Osteoblast (primary cell): Measurements from ENCODE around the gene AP2B1. TPM values are rescaled to one million over a fixed set of nuclear protein-coding genes. Genes with fewer than 3 reads are reported as not detected.
"Not testable (repeated sequence)": the region's sequence is repeated elsewhere in the genome, so short reads cannot be mapped to it uniquely, and the experiment has no call there.

Source experiments
- DNase-seq: peaks from one replicate; pipeline ENCODE4 v3.0.0; 2011; ENCODE audit warnings: low spot score, mixed read lengths; ENCODE audit not compliant: insufficient read length; ENCODE audit errors: missing footprints
- H2AFZ ChIP-seq: 2 replicates; pipeline ENCODE4 v1.6.0; 2011; ENCODE audit warnings: mild to moderate bottlenecking, low read length
- H3K27ac ChIP-seq: 2 replicates; pipeline ENCODE4 v1.5.1; 2011; ENCODE audit warnings: mild to moderate bottlenecking, low read depth, low read length, moderate library complexity
- H3K27me3 ChIP-seq: 2 replicates; pipeline ENCODE4 v1.6.0; 2012; ENCODE audit warnings: mild to moderate bottlenecking, control low read depth, inconsistent platforms, low read length, moderate library complexity; ENCODE audit not compliant: insufficient read depth
- H3K36me3 ChIP-seq: 2 replicates; pipeline ENCODE4 v1.5.1; 2011; ENCODE audit warnings: mild to moderate bottlenecking, low read length, control low read depth, moderate library complexity; ENCODE audit not compliant: insufficient read depth
- H3K4me1 ChIP-seq: 2 replicates; pipeline ENCODE4 v1.5.1; 2011; ENCODE audit warnings: mild to moderate bottlenecking, low read length, control low read depth, moderate library complexity; ENCODE audit not compliant: insufficient read depth
- H3K4me2 ChIP-seq: 2 replicates; pipeline ENCODE4 v1.6.0; 2011; ENCODE audit warnings: mild to moderate bottlenecking, low read length; ENCODE audit not compliant: insufficient read depth
- H3K4me3 ChIP-seq: fragments of 200-600 bp; sonication (generic); 3 replicates; pipeline ENCODE4 v1.5.1; 2012; ENCODE audit warnings: mild to moderate bottlenecking, low read length, inconsistent platforms; ENCODE audit not compliant: insufficient read depth
- H3K79me2 ChIP-seq: 2 replicates; pipeline ENCODE4 v1.6.0; 2012; ENCODE audit warnings: mild to moderate bottlenecking, low read length, control low read depth, inconsistent platforms; ENCODE audit not compliant: insufficient read depth
- H3K9me3 ChIP-seq: 2 replicates; pipeline ENCODE4 v1.5.1; 2011; ENCODE audit warnings: low read depth, low read length, control low read depth
- H4K20me1 ChIP-seq: 2 replicates; pipeline ENCODE4 v1.6.0; 2012; ENCODE audit warnings: mild to moderate bottlenecking, low read length, control low read depth; ENCODE audit not compliant: insufficient read depth
- CTCF ChIP-seq: IDR thresholded peaks from 2 replicates; pipeline ENCODE4 v1.5.1; 2011; ENCODE audit warnings: mild to moderate bottlenecking, low read depth, low read length, moderate library complexity; ENCODE audit errors: extremely low read depth
- total RNA-seq: library from RNA; depleted of rRNA; stranded (reverse); fragments of >200 nt; gene quantifications from 2 replicates; pipeline ENCODE4 v1.2.3, GENCODE V29; 2012

Gene AP2B1
- total RNA-seq, 1 donor = 84.0 TPM

- Histone ChIP-seq H3K9me3 (no peaks in the 10 kb centered on the region), H3K4me1 (no peaks in the 10 kb centered on the region), H3K27me3 (peaks cover 35% of the 10 kb centered on the region), H2AFZ (no peak overlapping the region), H3K27ac (no peak overlapping the region), H3K36me3 (no peaks in the 10 kb centered on the region), H3K4me3 (no peak overlapping the region), H4K20me1 (peaks cover 4% of the 10 kb centered on the region), H3K79me2 (no peaks in the 10 kb centered on the region), H3K4me2 (no peak overlapping the region)
- peak; percentile 73 for DNase-seq
- TF ChIP-seq CTCF = no peak
Observed at GRCh38 chr17:35748979-35749378, 161.9 kb downstream of the AP2B1 start.

DNA sequence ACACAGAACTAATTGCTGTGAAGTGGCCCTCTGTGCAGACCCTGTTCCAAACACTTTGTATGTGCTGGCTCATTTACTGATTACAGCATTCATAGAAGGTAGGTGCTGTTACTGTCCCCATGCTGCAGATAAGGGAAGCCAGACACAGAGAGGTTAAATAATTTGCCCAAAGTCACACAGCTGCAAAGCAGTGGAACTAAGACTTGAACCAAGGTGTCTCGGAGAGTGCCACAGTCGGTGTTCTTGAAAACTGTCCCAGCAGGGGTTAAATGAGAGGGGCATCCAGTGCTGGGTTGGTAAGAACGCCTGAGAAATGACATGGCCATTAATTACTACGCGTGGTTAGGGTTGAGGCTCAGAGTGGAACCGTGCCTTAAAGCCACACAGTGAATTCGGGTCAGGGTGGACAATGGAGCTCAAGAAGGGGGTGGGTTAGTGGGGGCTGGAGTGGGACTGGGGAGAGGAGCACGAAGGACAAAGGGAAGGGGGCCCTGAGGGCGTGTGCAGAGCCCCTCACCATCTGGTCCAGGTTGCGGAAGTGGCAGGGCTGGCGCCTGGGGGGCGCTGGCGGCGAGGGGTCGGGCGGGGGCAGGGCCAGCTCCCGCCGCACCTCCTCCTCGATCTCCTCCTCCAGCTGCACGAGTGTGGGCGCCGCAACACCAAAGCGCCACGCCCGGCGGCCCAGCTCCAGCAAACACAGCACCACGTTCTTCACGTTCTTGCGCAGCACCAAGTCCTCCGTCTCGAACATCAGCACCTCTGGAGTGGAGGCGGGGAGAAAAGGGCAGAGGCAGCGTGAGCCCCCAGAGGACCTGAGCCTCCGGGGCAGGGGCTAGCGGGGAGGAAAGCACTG is 162.7 kb downstream of the AP2B1 start:
- peaks cover 4% of the 10 kb centered on the region for H4K20me1 ChIP-seq
- peaks cover 35% of the 10 kb centered on the region for H3K27me3 ChIP-seq
- no peaks in the 10 kb centered on the region for H3K36me3 ChIP-seq
- DNase-seq = peak; percentile 84
- H2AFZ ChIP-seq = no peak overlapping the region
- H3K4me3 ChIP-seq = no peak overlapping the region
- peak overlapping the region; percentile 28 for H3K4me2 ChIP-seq
- H3K27ac ChIP-seq = no peak overlapping the region
- no peaks in the 10 kb centered on the region for H3K79me2 ChIP-seq
- no peaks in the 10 kb centered on the region for H3K4me1 ChIP-seq
- TF ChIP-seq CTCF = no peak
- H3K9me3 ChIP-seq = no peaks in the 10 kb centered on the region

DNA sequence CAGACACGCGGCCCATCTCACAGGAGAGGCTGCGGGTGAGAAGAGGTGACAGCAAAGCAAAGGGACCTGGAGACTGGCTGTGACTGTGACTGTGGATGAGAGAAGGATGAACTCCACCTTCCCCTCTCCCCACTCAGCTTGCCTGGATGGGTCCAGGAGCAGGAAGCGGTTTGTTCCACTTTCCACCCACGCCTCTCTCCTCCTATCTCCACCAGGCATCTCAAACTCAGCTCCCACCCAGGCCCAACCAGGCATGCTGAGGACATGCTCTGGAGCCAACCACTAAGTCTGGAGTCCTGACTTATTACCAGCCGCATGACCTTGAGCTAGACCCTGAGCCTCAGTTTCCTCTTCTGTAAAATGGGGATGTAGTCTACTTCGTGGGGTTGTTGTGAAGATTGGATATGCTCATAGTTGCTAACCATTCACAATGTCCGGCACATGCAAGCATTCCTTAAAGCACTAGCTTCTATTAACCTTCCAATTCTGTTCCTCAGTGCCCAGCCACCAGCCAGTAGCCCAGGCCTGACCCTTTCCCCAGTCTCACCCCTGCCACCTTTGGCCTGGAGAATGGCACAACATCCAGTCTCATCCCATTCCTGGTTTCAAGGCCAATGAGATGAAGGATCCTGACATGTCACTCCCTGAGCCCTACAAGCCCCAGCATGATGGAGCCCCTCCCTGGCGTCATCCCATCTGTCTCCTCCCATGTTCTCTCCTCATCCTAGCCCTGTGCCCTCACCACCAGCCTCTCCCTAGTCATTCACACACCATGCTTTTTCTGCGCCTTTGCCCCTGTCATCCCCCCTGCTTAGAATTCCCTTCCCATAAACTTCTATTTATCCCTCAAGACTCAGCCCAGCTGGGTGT is 163.6 kb downstream of the AP2B1 start:
- DNase-seq = no peak
- Histone ChIP-seq H3K27ac (no peak overlapping the region), H3K36me3 (no peaks in the 10 kb centered on the region), H3K4me3 (no peak overlapping the region), H3K9me3 (no peaks in the 10 kb centered on the region), H4K20me1 (peaks cover 4% of the 10 kb centered on the region), H3K79me2 (no peaks in the 10 kb centered on the region), H3K27me3 (peaks cover 35% of the 10 kb centered on the region), H3K4me1 (no peaks in the 10 kb centered on the region), H3K4me2 (no peak overlapping the region), H2AFZ (no peak overlapping the region)
- TF ChIP-seq CTCF = no peak

DNA sequence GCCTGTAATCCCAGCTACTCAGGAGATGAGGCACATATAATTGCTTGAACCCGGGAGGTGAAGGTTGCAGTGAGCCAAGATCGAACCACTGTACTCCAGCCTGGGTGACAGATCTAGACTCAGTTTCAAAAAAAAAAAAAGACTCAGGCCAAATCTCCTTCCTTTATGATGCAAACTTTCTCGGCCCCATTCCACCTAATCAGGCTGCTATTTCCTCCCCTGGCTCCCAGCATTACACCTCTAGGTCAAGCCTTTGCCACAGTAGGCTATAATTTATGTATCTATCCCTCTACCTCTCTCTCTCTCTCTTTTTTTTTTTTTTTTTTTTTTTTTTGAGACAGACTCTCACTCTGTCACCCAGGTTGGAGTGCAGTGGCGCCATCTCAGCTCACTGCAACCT is 164.4 kb downstream of the AP2B1 start:
- not testable (repeated sequence) for H2AFZ ChIP-seq, H4K20me1 ChIP-seq, H3K79me2 ChIP-seq, H3K4me2 ChIP-seq, DNase-seq, H3K4me1 ChIP-seq, H3K9me3 ChIP-seq, H3K4me3 ChIP-seq, H3K36me3 ChIP-seq, H3K27ac ChIP-seq
- H3K27me3 ChIP-seq = peaks cover 31% of the 10 kb centered on the region
